ENCODE measurements around the gene ITPKC. TPM values are rescaled to one million over a fixed set of nuclear protein-coding genes. Genes with fewer than 3 reads are reported as not detected.

Gene ITPKC
- polyA plus RNA-seq, 1 experiment: 8.9 TPM

- ChIA-PET CTCF (interaction anchor here (2.4 kb wide), 1 partner anchor 12 kb away, joined by 8 read pairs; the partner anchor contains the start of gene EGLN2), POLR2A (interaction anchor here (0.6 to 2.0 kb wide), 3 partner anchors 8 to 37 kb away, joined by 3 to 6 read pairs (median 6); partner anchors contain the start of gene RAB4B)
- H3K27me3 ChIP-seq (ENCODE audit: control insufficient read depth, insufficient read depth, low read length): no peaks in the 10 kb centered on the region
- no peaks in the 10 kb centered on the region for H3K9me3 ChIP-seq (ENCODE audit: control insufficient read depth, insufficient read depth, low read length)
- no peak overlapping the region for H3K27ac ChIP-seq (ENCODE audit: low read depth, low read length)
- H3K4me3 ChIP-seq (ENCODE audit: low read depth, low read length): no peak overlapping the region
- TF ChIP-seq, protein P1, sequence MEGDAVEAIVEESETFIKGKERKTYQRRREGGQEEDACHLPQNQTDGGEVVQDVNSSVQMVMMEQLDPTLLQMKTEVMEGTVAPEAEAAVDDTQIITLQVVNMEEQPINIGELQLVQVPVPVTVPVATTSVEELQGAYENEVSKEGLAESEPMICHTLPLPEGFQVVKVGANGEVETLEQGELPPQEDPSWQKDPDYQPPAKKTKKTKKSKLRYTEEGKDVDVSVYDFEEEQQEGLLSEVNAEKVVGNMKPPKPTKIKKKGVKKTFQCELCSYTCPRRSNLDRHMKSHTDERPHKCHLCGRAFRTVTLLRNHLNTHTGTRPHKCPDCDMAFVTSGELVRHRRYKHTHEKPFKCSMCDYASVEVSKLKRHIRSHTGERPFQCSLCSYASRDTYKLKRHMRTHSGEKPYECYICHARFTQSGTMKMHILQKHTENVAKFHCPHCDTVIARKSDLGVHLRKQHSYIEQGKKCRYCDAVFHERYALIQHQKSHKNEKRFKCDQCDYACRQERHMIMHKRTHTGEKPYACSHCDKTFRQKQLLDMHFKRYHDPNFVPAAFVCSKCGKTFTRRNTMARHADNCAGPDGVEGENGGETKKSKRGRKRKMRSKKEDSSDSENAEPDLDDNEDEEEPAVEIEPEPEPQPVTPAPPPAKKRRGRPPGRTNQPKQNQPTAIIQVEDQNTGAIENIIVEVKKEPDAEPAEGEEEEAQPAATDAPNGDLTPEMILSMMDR (IDR thresholded peaks at IDR 0.05; ENCODE audit: low read depth, low read length): no peak
- no peak for DNase-seq (ENCODE audit: low read depth, low spot score)
These were observed 69.4 kb downstream of the ITPKC start for GRCh38 chr19:40786060-40787037.

Small RNAs within 50 kb of the gene (small RNA-seq; reads per million reads assigned to genes)
- not detected for gene RNU6-195P (ENCODE audit: insufficient read length, low read depth)

Other genes starting within 250 kb of the ITPKC start
- 42.5 and 62.7 TPM in 2 replicates for gene SHKBP1, start 140.2 kb upstream of the ITPKC start, polyA plus RNA-seq (2011; rRNA removed)
- gene LTBP4, start 115.7 kb upstream of the ITPKC start, polyA plus RNA-seq (2011; rRNA removed): 41.3 and 70.3 TPM in 2 replicates
- 29.4 and 30.9 TPM in 2 replicates for gene NUMBL, start 26.5 kb upstream of the ITPKC start, polyA plus RNA-seq (2011; rRNA removed)
- gene COQ8B, start 226 bp upstream of the ITPKC start, polyA plus RNA-seq (2011; rRNA removed): 16.0 and 20.2 TPM in 2 replicates
- 2.9 and 4.5 TPM in 2 replicates for gene ACTMAP, start 33.4 kb downstream of the ITPKC start, polyA plus RNA-seq (2011; rRNA removed)
- gene SNRPA, start 34.1 kb downstream of the ITPKC start, polyA plus RNA-seq (2011; rRNA removed): 126 and 133 TPM in 2 replicates
- gene MIA, start 58.4 kb downstream of the ITPKC start, polyA plus RNA-seq (2011; rRNA removed): not detected in 2 replicates
- 14.0 and 16.2 TPM in 2 replicates for gene RAB4B, start 61.1 kb downstream of the ITPKC start, polyA plus RNA-seq (2011; rRNA removed)
- gene EGLN2, start 82.1 kb downstream of the ITPKC start, polyA plus RNA-seq (2011; rRNA removed): 28.2 and 40.6 TPM in 2 replicates
- not detected in 2 replicates for gene CYP2A6, start 133.3 kb downstream of the ITPKC start, polyA plus RNA-seq (2011; rRNA removed)
- not detected in 2 replicates for gene CYP2A7, start 165.1 kb downstream of the ITPKC start, polyA plus RNA-seq (2011; rRNA removed)

Data from AG04450 (cell line).